Embryonic facial prominence (tissue), 1 donor: ENCODE data around the gene SLU7.
"Not testable (repeated sequence)": the region's sequence is repeated elsewhere in the genome, so short reads cannot be mapped to it uniquely, and the experiment has no call there.

Experiments used
- DNase-seq: peaks from one replicate; pipeline ENCODE4 v3.0.0-alpha.2; 2016; ENCODE audit errors: extremely low spot score

Gene SLU7

DNA sequence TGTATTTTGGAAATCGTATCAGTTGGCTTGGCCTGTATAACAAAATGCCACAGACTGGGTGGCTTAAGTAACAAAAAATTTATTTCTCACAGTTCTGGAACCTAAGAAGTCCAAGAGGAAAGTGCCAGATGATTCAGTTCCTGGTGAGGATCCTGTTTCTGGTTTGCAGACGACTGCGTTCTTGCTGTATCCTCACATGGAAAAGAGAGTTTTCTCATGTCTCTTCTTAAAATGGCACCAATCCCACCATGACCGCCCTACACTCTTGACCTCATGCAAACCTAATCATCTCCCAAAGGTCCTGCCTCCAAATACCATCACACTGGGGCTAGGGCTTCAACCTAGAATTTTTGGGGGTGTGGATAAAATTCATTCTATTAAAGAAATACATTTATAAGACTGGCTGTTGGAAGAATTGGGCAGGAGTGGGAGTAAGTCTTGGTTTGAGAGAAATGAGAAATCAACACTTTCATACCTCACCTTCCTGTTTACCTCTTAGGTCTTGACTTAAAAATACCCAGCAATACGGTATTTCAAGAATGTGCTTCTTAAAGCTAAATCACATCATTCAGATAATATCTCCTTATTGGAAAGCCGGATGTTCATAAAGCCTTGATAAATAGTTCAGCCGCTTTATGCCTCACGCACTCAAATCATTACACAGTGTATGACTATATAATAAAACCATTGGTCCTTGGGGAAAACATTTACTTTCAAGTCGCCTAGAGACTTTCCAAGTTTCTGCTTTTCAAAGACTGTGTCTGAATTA is 31.5 kb upstream of the SLU7 start:
- DNase-seq, result no peak

DNA sequence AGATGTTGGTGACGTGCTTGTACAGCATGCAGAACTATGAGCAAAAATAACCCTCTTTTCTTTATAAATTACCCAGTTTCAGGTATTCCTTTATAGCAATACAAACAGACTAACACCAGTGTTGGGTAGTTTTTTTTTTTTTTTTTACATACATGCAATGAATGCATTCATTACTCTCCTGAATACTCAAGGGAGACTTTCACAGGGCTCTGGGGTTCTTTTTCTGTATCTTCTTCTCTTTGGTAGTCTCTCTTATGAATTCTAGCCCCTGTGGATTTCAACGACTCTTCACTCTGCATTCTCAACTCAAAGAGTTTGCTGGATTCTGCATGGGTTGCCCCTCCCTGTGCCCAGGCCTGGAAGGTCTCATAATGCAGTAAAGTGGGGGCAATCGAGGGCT is 30.6 kb upstream of the SLU7 start:
- DNase-seq, result no peak

DNA sequence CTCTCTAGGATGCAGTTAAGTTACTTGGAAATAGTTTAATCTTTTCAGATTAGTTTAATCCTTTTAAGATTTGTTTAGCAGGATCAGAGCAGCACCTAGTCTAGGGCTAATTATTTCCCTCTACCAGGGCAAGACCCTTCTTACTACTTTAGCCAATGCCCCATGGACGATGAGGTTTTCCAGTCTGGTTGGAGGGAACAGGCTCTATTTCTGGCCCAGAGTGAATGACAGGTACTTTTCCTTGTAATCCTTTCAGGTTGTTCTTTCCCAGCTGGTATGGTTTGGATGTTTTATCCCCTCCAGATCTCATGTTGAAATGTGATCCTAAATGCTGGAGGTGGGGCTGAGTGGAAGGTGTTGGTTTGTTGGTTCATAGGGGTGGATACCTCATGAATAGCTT is 30.0 kb upstream of the SLU7 start:
- DNase-seq, result no peak

DNA sequence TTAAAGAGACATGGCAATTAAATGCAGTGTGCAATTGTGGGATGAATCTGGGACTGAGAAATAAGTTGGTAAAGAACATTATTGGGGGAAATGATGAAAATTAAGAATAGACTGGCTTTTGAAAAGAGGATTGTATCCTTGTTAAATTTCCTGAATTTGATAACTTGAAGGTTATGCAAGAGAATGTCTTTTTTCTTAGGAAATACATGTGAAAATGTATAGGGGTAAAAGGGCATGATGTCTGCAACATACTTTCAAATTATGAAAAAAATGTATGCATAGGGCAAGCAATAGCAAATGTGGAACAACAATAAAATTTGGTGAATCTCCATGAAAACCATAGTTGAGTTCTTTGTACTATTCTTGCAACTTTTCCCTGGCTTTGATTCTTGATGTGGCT is 26.9 kb upstream of the SLU7 start:
- no peak for DNase-seq

DNA sequence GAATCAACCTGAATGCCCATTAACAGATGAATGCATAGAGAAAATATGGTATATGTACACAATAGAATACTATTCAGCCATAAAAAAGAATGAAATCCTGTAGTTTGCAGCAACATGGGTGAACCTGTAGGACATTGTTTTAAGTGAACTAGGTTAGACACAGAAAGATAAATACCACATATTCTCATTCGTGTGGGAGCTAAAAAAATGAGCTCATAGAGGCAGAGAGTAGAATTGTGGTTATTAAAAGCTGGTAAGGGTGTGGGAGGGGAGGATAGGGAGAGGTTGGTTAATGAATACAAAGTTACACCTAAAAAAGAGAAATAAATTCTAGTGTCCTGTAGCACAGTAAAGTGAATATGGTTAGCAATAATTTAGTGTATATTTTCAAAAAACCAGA is 26.3 kb upstream of the SLU7 start:
- DNase-seq, result no peak

DNA sequence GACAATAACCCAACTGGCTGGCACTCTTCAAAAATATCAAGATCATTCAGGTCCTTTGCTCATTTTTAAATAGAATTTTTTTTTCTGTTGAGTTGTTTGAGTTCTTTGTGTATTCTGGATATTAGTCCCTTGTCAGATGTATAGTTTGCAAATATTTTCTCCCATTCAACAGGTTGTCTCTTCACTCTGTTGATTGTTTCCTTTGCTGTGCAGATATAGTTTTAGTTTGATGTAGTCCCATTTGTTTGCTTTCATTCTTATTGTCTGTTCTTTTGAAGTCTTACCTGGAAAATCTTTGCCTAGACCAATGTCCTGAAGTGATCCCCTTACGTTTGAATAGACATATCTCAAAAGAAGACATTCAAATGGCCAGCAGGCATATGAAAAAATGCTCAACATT is 25.5 kb upstream of the SLU7 start:
- DNase-seq, result no peak

DNA sequence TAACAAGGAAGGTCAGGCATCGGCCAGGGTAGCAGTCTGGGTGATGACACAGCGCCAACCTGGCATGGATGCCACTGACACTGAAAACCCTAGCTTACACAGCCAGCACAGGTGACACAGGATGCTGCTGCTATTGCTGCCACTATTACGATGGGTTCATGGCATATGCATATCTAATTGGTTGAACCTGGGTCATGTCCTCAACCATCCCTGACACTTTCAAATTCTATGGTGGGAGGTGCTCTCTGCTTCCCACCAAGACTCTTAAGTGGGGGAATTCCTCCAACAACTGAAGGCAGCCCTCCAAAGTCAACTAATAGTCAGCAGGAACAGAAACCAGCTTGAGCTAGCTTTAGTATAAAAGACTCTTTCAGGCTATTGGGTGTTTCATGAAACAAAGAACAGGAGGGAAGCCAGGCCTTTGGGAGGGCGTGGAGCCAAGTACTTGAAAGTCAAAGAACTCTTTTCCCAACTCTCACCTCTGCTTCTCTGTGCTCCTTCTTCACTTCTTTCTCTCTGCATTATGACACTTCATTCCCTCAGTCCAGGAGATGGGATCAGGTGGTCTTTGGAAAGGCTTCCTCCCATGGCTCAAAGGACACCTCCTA is 24.0 kb upstream of the SLU7 start:
- DNase-seq, result no peak

DNA sequence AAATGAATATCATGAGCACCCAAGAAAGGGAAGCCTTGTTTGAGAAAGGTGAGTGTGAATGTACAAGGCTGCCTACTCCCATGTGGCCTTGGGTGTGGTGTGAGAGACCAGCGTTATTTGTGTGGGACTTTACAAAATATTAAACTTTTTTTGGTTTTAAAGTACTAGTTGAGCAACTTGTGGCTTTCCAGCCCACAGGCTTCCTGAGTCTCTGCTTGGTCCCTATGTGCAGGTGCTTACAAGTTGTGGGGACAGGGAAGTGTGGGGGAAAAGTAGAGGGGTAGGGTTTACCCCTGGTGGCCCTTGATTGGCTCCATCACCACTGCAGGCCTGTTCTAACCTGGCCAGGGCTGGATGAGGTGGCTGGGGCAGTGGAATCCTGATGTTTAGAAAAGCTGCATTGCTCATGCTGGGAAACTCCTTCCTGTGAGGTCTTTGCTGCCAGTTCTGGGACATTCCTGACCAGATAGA is 22.5 kb upstream of the SLU7 start:
- no peak for DNase-seq

DNA sequence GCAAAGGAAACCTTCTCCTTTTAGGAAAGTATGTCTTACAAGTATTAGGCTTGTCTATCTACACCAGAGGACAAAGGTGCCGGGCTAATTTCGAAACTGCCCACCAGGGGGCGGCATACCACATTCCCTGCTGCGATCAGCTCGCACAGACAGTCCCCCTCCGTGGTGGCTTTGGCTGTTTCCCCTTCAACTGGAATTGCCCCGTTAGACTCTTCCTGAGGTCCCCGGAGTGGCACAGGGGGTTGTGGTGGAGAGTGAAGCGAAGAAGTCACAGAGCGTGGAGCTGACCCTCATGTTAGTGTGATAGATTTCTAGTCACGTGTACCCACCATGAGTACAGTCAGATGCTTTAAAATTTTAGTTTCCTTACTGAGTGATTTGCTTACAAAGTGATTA is 20.3 kb upstream of the SLU7 start:
- peak; percentile 29 for DNase-seq

DNA sequence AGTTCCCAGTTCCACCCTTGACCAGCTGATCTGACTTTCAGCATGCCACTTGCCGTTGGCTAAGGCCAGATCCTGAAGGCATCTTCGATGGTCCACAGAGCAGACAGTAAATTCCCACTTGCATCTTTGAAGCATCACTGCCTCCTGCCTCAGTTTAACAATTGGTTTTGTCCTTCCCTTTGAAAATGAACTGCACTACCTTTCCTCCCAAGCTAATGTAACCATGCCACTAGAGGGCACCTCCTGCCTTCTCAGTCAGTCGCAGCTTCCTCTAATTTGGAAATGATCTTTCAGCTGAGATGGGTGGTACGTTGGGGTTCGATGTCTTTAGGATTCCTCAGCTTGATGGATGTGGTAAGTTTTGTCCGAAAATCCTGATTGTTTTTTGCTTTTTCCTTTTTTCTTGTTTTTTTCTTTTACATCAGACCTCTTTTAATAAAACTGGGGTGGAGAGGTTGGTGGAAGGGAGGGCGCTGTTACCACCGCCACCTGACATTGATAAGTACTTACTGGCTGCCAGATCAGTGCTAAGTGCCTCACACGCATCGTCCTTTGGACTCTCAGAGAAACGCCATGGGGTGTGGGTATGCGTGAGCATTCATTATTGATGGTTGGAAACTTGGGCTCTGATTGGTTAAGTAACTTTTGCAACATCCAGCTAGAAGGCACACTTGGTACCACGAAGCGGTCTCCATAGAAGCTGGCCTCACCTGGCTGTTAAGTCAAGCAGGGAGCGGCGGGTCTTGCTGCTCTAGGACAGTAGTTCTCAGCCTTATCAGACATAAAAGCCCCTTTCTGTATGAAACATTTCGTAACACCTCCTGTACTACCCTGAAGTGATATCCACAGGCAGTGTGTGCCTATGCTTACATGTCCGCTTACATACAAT is 19.7 kb upstream of the SLU7 start:
- DNase-seq, result no peak

DNA sequence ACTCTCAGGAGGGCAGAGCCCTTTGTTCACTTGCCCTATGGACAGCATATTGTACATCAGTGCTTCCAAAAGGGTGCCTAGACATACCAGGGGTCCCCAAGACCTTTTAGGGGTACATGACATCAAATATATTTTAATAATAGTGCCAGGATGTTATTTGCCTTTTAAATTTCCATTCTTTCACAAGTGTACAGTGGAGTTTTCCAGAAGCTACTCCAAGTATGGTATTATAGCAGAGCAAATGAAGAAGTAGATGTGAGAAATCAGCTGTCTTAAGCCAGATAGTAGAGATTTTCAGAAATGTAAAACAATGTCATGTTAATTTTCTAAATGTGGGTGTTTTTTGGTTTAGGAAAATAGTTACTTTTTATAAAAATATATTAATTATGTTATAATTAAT is 18.4 kb upstream of the SLU7 start:
- no peak for DNase-seq

DNA sequence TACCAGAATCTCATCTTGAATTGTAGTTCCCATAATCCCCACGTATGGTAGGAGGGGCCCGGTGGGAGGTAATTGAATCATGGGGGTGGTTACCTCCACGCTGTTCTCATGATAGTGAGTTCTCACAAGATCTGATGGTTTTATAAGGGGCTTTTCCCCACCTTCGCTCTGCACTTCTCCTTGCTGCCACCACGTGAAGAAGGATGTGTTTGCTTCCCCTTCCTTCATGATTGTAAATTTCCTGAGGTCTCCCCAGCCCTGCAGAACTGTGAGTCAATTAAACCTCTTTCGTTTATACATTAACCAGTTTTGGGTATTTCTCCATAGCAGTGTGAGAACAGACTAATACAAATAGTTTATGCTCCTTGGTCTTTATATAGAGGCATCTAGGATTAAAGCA is 17.8 kb upstream of the SLU7 start:
- DNase-seq, result not testable (repeated sequence)

DNA sequence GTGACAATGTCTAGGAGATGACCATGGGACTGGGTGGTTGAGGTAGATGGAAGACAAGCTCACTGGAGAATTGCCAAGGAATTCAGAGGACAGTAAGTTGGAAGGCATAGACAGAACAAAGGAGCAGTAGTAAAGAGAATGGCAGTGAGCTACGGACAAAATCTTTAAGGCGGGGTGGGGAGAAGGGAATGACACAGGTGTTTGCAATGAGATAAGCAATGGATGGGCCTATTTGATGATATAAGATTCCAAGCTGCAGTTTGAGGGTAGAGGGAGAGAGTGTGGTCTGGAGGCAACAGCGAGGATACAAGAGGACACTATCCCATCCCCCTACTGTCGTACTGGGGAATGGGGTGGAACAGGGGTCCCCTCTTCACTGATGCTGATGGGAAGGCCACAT is 17.1 kb upstream of the SLU7 start:
- DNase-seq, result no peak

DNA sequence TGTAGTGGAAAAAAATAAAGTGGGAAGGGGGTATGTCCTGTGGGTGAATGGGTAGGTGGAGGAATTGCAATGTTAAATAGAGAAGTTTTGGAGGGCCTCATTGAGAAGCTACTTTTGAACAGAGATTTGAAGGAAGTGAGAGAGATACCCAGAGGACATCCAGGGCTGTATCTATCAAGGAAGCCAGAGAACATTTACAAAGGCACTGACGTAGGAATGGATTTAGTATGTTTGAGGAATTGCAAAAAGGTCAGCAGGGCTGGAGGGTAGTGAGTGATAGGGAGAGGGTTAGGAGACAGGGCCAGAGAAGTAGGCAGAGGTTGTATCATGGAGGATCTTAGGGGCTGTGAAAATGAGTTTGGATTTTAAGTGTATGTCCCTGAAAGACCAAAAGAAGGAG is 16.7 kb upstream of the SLU7 start:
- no peak for DNase-seq

DNA sequence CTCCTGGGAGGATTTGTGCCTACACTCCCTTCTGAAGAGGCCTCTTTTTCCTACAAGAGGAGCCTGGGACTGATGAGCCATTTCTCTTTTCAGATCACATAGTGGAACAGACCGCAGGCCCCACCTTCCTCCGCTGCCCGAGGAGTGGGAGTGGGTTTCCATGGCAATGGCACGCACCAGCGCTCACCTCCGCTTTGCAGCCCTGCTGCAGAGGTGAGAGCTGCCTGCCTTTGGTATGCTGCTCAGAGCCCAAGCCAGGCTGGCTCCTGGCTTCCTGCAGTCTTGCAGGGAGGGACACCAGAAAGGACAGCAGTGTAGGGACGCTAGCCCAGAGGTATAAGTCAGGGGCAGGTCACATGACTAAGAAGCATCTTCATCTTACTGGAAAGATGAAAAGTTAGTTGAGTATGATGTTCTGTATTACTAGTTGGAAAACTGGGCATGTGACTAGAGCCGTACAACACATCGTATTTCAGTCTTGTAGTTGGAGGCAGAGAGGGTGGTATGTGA is 15.2 kb upstream of the SLU7 start:
- DNase-seq, result peak; percentile 53

DNA sequence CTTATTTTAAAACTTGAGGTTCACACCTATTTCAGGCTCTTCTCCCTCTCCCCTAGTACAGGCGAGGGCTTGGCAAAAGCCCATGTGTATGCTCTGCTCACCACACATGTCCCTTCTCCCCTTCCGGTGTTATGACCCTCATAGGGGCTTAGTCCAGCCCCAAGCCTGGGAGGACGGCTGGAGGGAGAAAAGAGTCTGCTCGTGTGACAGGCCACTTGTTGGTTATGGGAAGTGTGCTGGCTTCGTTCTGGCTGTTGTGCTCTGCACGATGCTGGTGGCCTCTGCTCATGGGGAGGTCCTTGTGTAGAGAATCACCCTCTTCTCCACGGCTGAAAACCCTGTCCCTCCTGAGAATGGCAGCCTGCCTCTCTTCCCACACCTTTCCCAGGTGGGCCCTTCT is 13.9 kb upstream of the SLU7 start:
- DNase-seq, result no peak

DNA sequence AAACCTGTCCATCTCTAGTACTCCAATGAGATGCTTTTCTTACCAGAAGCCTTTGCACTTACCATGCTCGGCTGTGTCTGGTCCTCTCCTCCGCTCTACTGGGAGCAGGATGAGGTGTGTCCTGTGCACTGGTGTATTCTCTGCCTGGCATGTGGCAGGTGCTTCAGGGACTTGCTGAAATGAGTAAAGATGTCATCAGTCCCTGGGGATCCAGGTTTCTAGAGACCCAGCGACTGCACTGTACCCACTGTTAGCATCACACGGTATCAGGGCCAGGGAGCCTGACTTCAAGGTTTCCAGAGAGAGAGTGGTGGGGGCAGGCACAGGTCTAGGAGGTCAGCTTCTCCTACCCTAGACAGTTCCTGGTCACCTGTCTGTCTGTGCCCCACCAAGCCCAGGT is 13.3 kb upstream of the SLU7 start:
- DNase-seq, result no peak

DNA sequence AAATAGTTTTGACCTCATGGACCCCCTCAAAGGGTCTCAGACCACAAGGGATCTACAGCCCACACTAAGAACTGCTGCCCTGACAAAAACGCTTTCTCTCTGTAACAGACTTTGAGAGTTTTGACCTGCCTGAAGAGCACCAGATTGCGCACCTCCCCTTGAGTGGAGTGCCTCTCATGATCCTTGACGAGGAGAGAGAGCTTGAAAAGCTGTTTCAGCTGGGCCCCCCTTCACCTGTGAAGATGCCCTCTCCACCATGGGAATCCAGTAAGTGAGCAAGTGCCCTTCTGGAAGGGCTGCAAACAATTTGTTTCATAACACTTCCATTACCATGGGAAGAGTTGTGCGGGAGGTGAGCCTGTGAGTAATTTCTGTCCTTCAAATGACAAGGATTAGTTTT is 8.7 kb upstream of the SLU7 start:
- no peak for DNase-seq

DNA sequence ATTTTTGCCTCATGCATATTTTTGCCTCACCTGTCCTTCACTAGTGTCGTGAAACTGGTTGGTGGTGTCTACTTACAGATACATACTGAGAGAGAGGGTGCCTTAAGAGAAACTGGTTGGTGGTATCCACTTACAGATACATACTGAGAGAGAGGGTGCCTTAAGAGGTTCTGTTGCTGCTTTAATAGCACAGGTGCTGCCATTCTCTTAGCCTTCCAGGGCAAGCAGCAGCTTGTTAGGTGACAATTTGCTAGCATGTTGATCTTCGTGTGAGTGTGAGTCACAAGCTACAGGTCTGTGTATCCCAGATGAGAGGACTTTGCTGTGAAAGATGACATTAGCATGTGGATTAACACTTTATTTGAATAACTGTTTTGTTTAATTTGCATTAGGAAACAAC is 4.2 kb upstream of the SLU7 start:
- DNase-seq, result no peak

DNA sequence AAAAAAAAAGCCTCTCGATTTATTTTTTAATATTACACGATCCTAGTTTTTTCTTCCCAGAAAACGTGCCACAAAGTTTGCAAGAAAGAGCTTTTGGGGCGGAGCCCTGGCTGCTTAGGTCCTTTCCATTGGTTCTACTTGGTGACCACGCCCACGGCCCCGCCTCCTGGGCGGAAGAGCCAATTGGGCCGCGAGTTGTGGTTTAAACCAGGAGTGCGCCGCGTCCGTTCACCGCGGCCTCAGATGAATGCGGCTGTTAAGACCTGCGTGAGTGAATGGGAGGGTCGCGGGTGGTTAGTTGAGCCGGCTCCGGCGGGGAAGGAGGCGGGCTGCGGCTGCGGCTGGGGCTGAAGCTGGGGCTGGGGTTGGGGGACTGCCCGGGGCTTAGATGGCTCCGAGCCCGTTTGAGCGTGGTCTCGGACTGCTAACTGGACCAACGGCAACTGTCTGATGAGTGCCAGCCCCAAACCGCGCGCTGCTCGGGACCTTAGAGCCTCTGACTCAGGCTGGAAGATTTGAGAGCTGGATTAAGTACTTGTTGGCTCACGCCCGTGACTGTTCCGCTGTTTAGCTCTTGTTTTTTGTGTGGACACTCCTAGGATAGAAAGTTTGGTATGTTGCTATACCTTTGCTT is 2.9 kb upstream of the SLU7 start, which contains the start of gene PTTG1:
Gene PTTG1 (plus strand): TSS at position 231 of the 634 bp plus-strand sequence. CDS start 458 bp downstream, outside the sequence.
- DNase-seq, result peak; percentile 91

DNA sequence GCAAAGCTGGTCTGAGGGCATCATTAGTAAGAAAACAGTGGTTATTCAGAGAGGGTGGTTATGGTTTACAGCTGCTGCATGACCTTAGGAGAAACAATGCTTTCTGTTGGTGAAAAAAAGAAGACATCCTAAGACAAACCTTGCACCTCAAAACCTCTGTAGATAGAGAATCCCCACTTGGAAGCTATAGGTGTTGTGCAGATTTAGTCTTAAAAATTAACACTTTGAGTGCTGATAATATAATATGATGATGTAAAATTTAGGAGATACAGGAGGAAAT is 1.4 kb upstream of the SLU7 start:
- DNase-seq, result no peak
